GM21367 (cell line): ENCODE results near the gene UBASH3B.

Experiments used
- ATAC-seq: cut with Tn5 transposase; IDR thresholded peaks from one replicate; pipeline ENCODE4 v1.9.1; 2021; ENCODE audit not compliant: unreplicated experiment

The UBASH3B gene

GRCh38 chr11:122706291-122707088 is 51.0 kb downstream of the UBASH3B start:
- no peak for ATAC-seq

GRCh38 chr11:122707111-122707510 is 51.6 kb downstream of the UBASH3B start:
- no peak for ATAC-seq

- ATAC-seq, result no peak
Measured at GRCh38 chr11:122707901-122708300, 52.4 kb downstream of the UBASH3B start.

GRCh38 chr11:122709039-122709760 is 53.7 kb downstream of the UBASH3B start:
- ATAC-seq, result no peak

- ATAC-seq, result no peak
Measured at GRCh38 chr11:122711362-122711761, 55.8 kb downstream of the UBASH3B start.

GRCh38 chr11:122711831-122712381 is 56.4 kb downstream of the UBASH3B start:
- no peak for ATAC-seq

- peak; percentile 37 for ATAC-seq
Measured at GRCh38 chr11:122714004-122714403, 58.5 kb downstream of the UBASH3B start.

- no peak for ATAC-seq
Measured at GRCh38 chr11:122714484-122714883, 59.0 kb downstream of the UBASH3B start.

- no peak for ATAC-seq
Measured at GRCh38 chr11:122715548-122716440, 60.3 kb downstream of the UBASH3B start.

- peak; percentile 80 for ATAC-seq
Measured at GRCh38 chr11:122717264-122717867, 61.8 kb downstream of the UBASH3B start.

GRCh38 chr11:122720107-122720881 is 64.8 kb downstream of the UBASH3B start:
- ATAC-seq, result no peak

GRCh38 chr11:122721201-122721963 is 65.9 kb downstream of the UBASH3B start:
- ATAC-seq, result no peak

GRCh38 chr11:122721964-122722266 is 66.4 kb downstream of the UBASH3B start:
- no peak for ATAC-seq

GRCh38 chr11:122723106-122723505 is 67.6 kb downstream of the UBASH3B start:
- no peak for ATAC-seq

- ATAC-seq, result no peak
Measured at GRCh38 chr11:122723576-122723975, 68.1 kb downstream of the UBASH3B start.

- ATAC-seq, result no peak
Measured at GRCh38 chr11:122724520-122724919, 69.0 kb downstream of the UBASH3B start.

GRCh38 chr11:122726028-122726427 is 70.5 kb downstream of the UBASH3B start:
- no peak for ATAC-seq

- ATAC-seq, result peak; percentile 87
Measured at GRCh38 chr11:122727101-122727929, 71.8 kb downstream of the UBASH3B start.
